ENCODE results near the gene MED12L.
A peak's percentile ranks its signal among the peaks of the same experiment; 100 is the strongest.

The MED12L gene

GRCh38 chr3:151225040-151225975 lies 139.8 kb downstream of the MED12L start:
- H3K4me3 ChIP-seq (ENCODE audit: low read depth, low read length) = no peak overlapping the region
- TF ChIP-seq MAX (IDR thresholded peaks at IDR 0.05; ENCODE audit: low read depth, low read length) (no peak), POLR2A (IDR thresholded peaks at IDR 0.05; ENCODE audit: extremely low read depth, insufficient read length) (no peak), CTCF (IDR thresholded peaks at IDR 0.05; ENCODE audit: low read depth, low read length) (no peak), MYC (IDR thresholded peaks at IDR 0.05; ENCODE audit: low read depth, low read length) (no peak)
- DNase-seq (ENCODE audit: low read depth) = no peak

- DNase-seq (ENCODE audit: low read depth) = no peak
- H3K4me3 ChIP-seq (ENCODE audit: low read depth, low read length) = no peak overlapping the region
- TF ChIP-seq POLR2A (IDR thresholded peaks at IDR 0.05; ENCODE audit: extremely low read depth, insufficient read length) (no peak), MAX (IDR thresholded peaks at IDR 0.05; ENCODE audit: low read depth, low read length) (no peak), MYC (IDR thresholded peaks at IDR 0.05; ENCODE audit: low read depth, low read length) (no peak), CTCF (IDR thresholded peaks at IDR 0.05; ENCODE audit: low read depth, low read length) (no peak)
Observed at GRCh38 chr3:151226088-151226563, 140.7 kb downstream of the MED12L start.

DNA sequence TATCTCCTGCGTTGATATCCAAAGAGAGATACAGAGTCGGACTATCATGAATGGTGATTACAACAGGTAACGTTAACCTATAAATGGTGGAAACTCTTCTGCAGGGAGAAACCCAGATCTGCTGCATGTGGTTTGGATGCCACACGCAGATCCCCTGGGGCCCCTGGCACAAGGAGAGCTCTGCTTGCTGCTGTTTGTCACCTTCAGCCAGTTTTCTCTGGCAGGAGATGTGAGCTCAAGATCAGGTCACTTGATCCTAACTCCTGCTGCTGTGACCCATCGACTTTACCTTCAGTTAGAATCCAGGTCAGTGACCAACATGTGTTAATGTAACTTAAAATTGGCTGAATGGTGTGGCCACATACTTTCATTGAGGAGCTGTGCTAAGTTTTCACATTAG lies 141.4 kb downstream of the MED12L start:
- DNase-seq (ENCODE audit: low read depth) = no peak
- H3K4me3 ChIP-seq (ENCODE audit: low read depth, low read length) = no peak overlapping the region
- TF ChIP-seq MYC (IDR thresholded peaks at IDR 0.05; ENCODE audit: low read depth, low read length) (no peak), POLR2A (IDR thresholded peaks at IDR 0.05; ENCODE audit: extremely low read depth, insufficient read length) (no peak)

- no peak overlapping the region for H3K4me3 ChIP-seq (ENCODE audit: low read depth, low read length)
Observed at GRCh38 chr3:151227266-151227806, 141.9 kb downstream of the MED12L start.

DNA sequence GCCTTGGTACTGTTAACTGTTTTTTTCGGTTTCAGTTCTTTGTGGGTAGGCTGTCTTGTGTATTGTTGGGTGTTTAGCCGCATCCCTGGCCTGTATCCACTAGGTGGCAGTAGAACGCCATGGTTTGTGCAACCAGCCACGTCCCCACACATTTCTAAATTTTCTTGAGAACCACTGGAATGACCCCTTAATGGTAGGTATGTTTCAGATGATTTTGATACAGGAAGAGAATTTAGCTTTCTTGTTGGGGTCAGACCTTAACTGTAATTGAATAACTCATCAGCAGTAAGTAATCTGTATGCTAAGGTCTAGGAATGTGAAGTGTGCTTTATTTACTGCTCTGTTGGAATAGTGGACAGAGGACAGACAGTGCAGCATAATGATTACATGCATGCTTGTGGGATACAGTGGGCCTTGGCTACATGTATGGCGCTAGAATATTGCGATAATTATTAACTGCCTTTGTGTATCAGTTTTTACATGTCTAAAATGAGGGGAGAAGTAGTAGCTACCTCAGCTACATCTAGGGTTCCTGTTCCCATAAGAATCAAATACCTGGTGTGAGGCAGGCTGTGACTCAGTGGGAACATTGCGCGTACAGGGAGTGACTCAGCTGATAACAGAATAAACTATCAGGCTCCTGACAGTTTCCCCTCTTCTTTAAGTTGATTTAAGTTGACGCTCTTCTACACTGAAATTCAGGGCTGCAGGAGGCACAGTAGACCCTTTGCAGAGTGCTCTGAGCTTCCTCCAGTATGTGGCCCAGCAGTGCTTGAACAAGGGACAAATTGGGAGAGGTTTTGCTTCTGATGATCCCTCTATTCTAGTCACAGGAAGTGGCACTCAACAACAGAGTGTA lies 142.6 kb downstream of the MED12L start:
- H3K4me3 ChIP-seq (ENCODE audit: low read depth, low read length) = no peak overlapping the region
- no peak for TF ChIP-seq MYC (IDR thresholded peaks at IDR 0.05; ENCODE audit: low read depth, low read length)
- peak; percentile 87 for TF ChIP-seq CTCF (IDR thresholded peaks at IDR 0.05; ENCODE audit: low read depth, low read length)
- DNase-seq (ENCODE audit: low read depth) = peak; percentile 85

More at GRCh38 chr3:151227266-151227806, 141.9 kb downstream of the MED12L start:
- DNase-seq (ENCODE audit: low read depth) = no peak
- TF ChIP-seq MAX (IDR thresholded peaks at IDR 0.05; ENCODE audit: low read depth, low read length) (no peak), MYC (IDR thresholded peaks at IDR 0.05; ENCODE audit: low read depth, low read length) (no peak), CTCF (IDR thresholded peaks at IDR 0.05; ENCODE audit: low read depth, low read length) (no peak), POLR2A (IDR thresholded peaks at IDR 0.05; ENCODE audit: extremely low read depth, insufficient read length) (no peak)

DNA sequence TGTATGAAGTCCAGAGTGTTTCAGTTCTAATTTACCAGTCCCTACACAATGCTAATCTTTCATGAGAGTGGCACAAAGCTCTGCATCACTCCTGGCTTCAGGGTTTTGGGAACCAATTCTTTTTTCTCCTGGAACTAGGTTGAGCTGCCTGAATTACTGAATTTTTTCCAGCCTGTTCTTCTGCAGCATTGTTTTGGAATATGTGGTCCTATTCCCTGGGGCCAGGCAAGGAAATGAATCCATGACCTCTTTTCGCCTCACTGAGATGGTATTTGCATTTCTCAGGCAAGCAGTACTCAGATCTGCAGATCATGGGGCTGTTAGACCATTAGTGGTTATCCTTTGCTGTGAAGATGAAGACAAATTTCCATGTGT lies 143.2 kb downstream of the MED12L start:
- DNase-seq (ENCODE audit: low read depth) = no peak
- no peak for TF ChIP-seq CTCF (IDR thresholded peaks at IDR 0.05; ENCODE audit: low read depth, low read length)
- TF ChIP-seq MAX (IDR thresholded peaks at IDR 0.05; ENCODE audit: low read depth, low read length) = no peak
- TF ChIP-seq POLR2A (IDR thresholded peaks at IDR 0.05; ENCODE audit: extremely low read depth, insufficient read length) = no peak
- TF ChIP-seq MYC (IDR thresholded peaks at IDR 0.05; ENCODE audit: low read depth, low read length) = no peak

More for the DNA sequence above, 143.2 kb downstream of the MED12L start:
- no peak overlapping the region for H3K4me3 ChIP-seq (ENCODE audit: low read depth, low read length)

All from NB4 (cell line).